RPMI8226 (cell line): Measurements from ENCODE around the gene TANC1.

Experiments used
- DNase-seq: peaks from one replicate; pipeline ENCODE4 v3.0.0-alpha.2; 2015

TANC1 gene

GRCh38 chr2:158996378-158996993 is 28.0 kb downstream of the TANC1 start:
- DNase-seq, result no peak

DNA sequence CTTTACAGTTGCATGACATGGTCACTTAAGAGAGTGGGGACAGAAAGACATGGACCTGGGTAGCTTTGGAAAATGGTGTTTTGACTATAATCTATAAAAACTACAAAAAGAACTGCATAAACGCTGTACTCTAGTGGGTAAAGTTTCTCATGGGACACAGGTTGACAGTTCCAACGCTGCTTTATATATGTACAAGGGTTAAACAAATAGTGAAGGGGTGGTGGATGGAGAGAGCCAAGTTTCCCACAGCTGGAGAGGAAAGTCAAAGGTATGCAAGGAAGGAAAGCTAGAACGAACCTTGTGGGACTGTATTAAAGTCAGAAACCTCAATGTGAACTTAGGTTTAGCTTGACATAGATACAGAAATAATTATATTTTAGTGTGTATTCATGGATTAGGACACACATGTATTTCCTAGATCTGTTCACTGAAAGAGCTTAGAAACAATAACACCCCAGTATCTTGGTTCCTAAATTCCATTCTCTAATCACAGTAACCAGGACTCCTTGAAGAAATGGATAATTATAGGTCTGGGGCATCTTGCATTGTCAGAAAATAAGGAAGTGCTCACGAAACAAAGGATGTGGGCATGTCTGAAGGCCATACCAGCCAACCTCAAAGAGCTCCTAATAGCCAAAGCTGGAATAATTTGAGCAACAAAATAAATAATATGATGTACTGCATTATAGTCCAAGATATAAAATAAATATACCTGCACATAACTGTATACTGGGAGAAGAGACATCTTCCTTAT is 28.8 kb downstream of the TANC1 start:
- no peak for DNase-seq

DNA sequence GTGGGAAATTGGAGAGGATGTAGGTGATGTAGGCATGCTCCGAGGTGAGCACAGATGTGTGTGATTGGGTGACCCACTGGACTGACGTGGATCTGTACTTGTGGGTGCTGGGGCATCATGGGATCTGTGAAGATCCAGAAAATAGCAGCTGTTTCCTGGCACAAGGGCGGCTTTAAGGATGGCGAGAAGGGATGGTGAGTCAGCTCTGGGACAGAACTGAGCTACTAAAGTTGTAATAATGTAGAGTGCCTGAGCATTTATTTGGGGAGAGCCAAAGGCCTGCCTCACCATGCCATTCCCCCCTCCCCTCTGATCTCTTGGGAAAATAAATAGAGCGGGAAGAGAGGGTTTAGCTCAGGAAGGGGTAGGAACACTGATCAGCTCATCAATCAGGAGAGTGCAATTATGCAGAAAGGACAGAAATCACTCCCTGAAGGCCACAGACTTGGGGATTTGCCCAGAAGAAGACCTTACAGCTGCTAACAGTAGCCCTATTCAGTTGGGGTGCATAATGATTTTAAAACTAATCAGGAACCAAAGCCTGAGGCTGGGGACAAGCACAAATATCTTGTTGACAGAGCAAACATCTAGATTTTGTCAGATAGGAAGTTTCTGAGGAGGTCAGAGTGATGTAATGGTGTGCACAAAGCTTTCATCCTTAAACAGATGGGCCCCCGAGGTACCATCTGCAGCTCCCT is 30.3 kb downstream of the TANC1 start:
- DNase-seq, result no peak

GRCh38 chr2:158999458-158999857 is 31.0 kb downstream of the TANC1 start:
- DNase-seq, result no peak

GRCh38 chr2:159000072-159000471 is 31.6 kb downstream of the TANC1 start:
- no peak for DNase-seq

DNA sequence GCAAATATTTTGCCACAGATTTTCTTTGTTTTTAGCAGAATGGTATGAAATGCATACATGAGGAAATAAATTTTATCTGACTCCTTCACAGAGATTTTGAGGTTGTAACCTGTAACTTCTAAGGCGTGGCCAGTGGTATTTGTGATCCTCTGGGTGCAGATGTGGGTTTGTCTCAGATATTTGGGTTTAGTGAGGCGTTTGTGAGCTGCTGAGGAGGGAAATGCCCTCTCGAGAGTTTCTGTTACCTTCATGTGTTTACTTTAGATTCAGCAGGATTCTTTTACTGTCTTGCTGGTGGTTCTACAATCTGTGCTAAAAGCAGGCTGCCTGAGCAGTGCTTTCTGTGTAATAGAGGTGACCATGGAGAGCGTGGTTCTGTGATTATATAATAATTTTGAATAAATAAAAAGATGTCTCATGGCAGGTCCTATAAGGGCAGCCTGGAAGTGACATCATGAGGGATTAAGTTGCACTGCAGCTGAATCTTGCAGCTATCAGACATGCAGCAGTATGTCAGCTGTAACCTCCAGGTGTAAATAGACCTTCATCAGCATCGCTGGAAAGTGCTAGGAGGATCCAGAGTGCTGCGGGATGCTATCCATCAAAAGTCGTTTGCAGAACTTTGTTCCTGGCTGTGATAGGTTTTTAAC is 34.1 kb downstream of the TANC1 start:
- no peak for DNase-seq

- no peak for DNase-seq
Observed at GRCh38 chr2:159003555-159003954, 35.1 kb downstream of the TANC1 start.

DNA sequence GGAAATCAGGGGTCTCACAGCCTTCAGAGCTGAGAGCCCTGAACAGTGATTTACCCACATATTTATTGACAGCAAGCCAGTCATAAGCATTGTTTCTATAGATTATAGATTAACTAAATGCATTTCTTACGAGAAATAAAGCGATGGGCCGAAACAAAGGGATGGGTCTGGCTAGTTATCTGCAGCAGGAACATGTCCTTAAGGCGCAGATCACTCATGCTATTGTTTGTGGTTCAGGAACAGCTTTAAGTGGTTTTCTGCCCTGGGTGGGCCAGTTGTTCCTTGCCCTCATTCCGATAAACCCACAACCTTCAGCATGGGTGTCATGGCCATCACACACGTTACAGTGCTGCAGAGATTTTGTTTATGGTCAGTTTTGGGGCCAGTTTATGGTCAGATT is 36.4 kb downstream of the TANC1 start:
- DNase-seq, result no peak

DNA sequence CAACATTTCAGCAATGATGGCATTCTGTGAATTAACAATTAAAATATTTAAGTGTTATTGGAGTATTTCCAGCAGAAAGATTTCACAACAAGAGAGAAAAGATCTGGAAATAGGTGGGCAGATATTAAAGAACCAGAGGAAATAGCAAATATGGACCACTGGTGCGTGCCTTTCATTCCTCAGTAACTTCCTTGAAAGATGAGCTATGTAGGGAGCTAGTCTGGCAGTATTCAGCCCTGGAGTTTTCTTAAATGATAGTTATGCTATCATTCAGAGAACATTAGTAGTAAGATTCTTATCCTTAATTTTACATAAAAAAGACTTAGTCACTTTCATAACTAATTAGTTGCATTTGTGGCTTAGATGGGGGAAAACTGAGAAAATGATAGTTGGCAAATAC is 41.5 kb downstream of the TANC1 start:
- no peak for DNase-seq

GRCh38 chr2:159010340-159010739 is 41.9 kb downstream of the TANC1 start:
- DNase-seq, result no peak

DNA sequence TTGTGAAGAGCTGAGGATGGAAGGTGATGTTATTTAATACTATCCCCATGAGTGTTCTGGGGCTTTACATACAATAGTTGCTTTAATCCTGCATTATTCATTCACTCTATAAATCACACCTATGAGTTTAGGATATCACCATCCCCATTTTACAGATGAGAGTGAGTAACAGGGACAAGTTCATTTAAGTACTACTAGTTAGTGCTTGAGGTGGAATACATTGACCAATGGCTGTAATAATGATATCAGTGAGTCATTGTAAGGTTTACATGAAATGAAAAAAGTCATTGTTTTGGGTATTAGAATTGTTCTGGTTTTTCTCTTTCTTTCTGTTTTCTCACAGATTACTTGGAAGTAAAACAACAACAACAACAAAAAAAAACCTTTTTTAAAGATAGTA is 42.5 kb downstream of the TANC1 start:
- no peak for DNase-seq

DNA sequence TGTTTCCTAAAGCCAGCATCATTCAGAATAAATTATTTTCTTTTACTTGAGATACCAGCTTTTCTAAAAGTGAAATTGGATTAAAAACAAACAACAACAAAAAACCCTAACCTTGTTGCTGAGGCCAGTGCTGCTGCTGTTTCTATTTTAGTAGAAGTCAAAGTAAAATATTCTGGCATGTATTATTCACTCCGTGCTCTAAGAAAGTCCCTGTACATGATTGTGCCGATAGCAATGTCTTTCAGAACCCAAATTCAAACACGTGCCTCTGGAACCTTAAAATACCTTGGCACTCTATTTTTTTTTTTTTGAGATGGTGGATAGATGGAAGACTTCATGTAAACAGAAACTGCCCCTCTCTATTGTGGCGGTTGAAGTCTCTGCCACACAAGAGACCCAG is 43.7 kb downstream of the TANC1 start:
- DNase-seq, result no peak

- DNase-seq, result no peak
Observed at GRCh38 chr2:159013103-159013502, 44.7 kb downstream of the TANC1 start.

DNA sequence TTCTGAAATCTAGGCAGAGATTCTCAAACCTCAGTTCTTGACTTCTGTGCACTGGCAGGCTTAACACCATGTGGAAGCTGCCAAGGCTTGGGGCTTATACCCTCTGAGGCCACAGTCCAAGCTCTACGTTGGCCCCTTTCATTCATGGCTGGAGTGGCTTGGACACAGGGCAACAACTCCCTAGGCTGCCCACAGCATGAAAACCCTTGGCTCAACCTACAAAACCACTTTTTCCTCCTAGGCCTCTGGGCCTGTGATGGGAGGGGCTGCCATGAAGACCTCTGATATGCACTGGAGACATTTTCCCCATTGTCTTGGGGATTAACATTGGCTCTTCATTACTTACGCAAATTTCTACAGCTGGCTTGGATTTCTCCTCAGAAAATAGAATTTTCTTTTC is 46.7 kb downstream of the TANC1 start:
- no peak for DNase-seq

DNA sequence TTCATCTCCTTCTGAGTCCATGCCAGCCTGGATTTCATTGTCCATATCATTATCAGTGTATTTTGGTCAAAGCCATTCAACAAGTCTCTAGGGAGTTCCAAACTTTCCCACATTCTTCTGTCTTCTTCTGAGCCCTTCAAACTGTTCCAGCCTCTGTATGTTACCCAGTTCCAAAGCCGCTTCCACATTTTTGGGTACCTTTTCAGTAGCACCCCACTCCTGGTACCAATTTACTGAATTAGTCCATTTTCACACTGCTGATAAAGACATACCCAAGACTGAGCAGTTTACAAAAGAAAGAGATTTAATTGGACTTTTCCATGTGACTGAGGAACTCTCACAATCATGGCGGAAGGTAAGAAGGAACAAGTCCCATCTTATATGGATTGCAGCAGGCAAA is 47.4 kb downstream of the TANC1 start:
- no peak for DNase-seq

DNA sequence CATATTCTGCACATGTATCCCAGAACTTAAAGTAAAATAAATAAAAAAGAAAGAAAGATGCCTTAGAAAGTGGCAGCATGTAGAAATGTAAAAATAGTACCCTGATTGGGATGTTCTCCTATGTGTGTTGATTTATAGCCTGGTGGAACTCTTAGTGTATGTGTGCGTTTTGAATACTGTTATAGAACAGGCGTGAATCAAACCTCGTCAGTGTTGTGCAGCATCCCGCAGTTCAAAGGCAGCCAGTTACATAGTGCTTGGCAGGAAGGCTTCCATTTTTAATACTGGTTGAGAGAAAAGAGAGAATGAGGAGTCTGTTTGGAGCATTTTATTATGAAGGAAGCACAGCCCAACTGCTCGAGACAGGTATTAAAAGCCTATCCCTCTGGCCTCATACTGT is 49.4 kb downstream of the TANC1 start:
- no peak for DNase-seq

DNA sequence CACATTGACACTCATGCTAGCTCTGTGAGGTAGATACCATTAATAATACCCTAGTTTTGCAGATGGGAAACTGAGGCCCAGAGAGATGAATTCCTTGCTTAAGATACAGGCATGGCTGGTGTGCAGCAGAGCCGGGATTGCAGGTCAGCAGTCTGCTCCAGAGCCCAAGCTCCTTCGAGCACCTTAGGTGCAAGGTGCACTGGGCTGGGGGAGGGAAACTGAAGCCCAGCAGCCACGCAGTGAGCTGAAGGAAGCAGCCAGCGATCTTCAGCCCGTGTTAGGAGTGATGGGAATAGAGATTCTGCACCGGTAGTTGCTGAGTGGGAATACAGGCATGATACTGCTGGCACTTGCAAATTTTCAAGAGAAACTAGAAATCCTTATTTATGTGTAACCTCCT is 50.6 kb downstream of the TANC1 start:
- no peak for DNase-seq

GRCh38 chr2:159022019-159022418 is 53.6 kb downstream of the TANC1 start:
- DNase-seq, result no peak

DNA sequence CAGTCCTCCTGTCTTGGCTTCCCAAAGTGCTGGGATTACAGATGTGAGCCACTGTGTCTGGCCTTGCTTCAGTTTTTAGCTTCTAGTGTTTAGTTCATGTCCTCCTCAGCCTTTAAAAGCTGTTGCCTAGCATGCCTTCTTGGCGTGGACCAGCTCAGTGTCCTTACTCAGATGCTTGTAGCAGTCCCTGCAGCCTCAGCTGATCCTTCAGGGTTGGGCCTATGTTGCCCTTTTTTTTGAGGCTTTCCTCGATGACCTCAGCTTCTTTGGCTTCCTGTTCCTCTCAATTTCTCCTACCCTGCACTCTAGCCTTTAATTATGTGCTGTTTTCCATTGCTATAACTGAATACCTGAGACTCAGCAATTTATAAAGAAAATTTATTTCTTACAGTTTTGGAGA is 57.7 kb downstream of the TANC1 start:
- DNase-seq, result no peak

DNA sequence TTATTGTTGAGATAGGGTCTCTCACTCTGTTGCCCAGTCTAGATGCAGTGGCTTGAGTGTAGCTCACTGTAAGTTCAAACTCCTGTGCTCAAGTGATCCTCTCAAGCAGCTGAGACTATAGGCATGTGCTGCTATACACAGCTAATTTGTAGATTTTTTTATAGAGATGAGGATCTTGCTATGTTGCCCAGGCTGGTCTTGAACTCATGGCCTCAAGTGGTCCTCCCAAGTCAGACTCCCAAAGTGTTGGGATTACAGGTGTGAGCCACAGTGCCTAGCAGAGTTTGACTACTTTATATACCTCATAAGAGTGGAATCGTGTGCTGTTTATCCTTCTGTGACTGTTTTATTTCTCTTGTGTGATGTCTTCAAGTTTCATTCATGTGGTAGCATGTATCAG is 60.3 kb downstream of the TANC1 start:
- DNase-seq, result no peak

GRCh38 chr2:159029936-159030335 is 61.5 kb downstream of the TANC1 start:
- DNase-seq, result no peak

DNA sequence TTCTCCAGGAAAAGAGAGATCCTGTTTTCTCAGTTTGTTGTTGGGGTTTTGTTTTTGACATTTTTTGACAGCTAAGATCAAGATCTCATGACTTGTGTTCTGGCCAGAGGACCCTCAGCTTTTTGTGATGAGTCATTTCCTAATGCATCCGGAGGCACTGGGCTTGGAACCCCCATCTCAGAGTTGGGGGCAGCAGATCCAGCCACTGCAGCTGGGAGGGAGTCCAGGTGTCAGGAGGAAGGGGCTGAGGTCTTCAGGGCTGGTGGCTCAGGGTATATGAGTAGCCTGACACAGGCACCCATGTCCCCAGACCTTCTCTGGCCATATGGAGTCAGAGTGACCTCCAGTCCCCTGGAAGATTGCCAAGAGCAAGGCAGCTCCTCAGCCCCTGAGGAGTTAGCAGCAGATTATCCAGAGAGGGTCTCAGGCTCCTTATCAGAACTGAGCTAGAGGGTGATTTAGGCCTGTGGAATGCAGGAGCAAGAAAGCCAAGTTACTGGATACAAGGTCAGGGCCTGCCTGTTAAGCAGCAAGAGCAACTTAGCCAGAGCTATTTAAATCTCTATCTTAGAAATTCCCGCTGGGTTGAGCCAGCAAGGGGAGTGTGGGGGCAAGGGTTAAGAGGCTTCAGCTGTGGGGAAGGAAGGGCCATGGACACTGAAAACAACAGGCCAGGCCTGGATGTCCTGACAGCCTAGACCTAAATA is 62.4 kb downstream of the TANC1 start:
- DNase-seq, result no peak

- no peak for DNase-seq
Observed at GRCh38 chr2:159032146-159032545, 63.7 kb downstream of the TANC1 start.
